WTC11 (cell line): ENCODE results near the gene HSD17B3. TPM values are rescaled to one million over a fixed set of nuclear protein-coding genes. Genes with fewer than 3 reads are reported as not detected.

Source experiments
- ATAC-seq: fragments of 200-7000 bp; cut with Tn5 transposase; 2 replicates; pipeline ENCODE4 v1.10.0; 2021; ENCODE audit warnings: mild to moderate bottlenecking, moderate library complexity
- CTCF ChIA-PET: fragments of 300-600 bp; sonication (Branson Sonifier 250); formaldehyde crosslinking; loops from one replicate; lab custom pipeline; 2021; ENCODE audit warnings: antibody characterized with exemption; lab: Charles Lee
- POLR2A ChIA-PET: fragments of 350-600 bp; sonication (Branson Sonifier 250); formaldehyde crosslinking; loops from one replicate; lab custom pipeline; 2021; ENCODE audit warnings: antibody characterized with exemption; lab: Charles Lee
- DNase-seq: peaks from one replicate; pipeline ENCODE4 v3.0.0; 2021; ENCODE audit warnings: low spot score
- H3K27ac Mint-ChIP-seq: 2 replicates; pipeline ENCODE4 v1.8.0; 2021; ENCODE audit warnings: mixed read lengths
- H3K27me3 Mint-ChIP-seq: 2 replicates; pipeline ENCODE4 v1.8.0; 2021; ENCODE audit warnings: low read depth, mild to moderate bottlenecking, moderate library complexity, mixed read lengths
- H3K36me3 Mint-ChIP-seq: 2 replicates; pipeline ENCODE4 v1.8.0; 2021; ENCODE audit warnings: mixed read lengths
- H3K4me1 Mint-ChIP-seq: 2 replicates; pipeline ENCODE4 v1.8.0; 2022; ENCODE audit warnings: mixed read lengths
- H3K4me3 Mint-ChIP-seq: 2 replicates; pipeline ENCODE4 v1.8.0; 2021; ENCODE audit warnings: mild to moderate bottlenecking, moderate library complexity, mixed read lengths
- H3K9me3 Mint-ChIP-seq: 2 replicates; pipeline ENCODE4 v1.8.0; 2021; ENCODE audit warnings: mixed read lengths
- CREM ChIP-seq: sonication (generic); formaldehyde crosslinking; IDR thresholded peaks from 2 replicates; pipeline ENCODE4 v1.8.1; 2022; ENCODE audit warnings: mild to moderate bottlenecking, missing genetic modification reagents, moderate library complexity
- GRHL2 ChIP-seq: fragments of 250-450 bp; sonication (Bioruptor Pico); IDR thresholded peaks from 2 replicates; pipeline ENCODE4 v1.8.0; 2022; ENCODE audit warnings: mild to moderate bottlenecking, moderate library complexity; ENCODE audit not compliant: insufficient replicate concordance, severe bottlenecking
- HMGA2 ChIP-seq: fragments of 250-450 bp; sonication (Bioruptor Pico); IDR thresholded peaks from 2 replicates; pipeline ENCODE4 v1.4.0; 2021; ENCODE audit warnings: mild to moderate bottlenecking, moderate library complexity
- KAT7 ChIP-seq: sonication (generic); formaldehyde crosslinking; IDR thresholded peaks from 2 replicates; pipeline ENCODE4 v1.8.1; 2023; ENCODE audit warnings: missing genetic modification reagents, mild to moderate bottlenecking, borderline replicate concordance
- NFYB ChIP-seq: sonication (generic); formaldehyde crosslinking; conservative IDR thresholded peaks from 2 replicates; pipeline ENCODE4 v1.8.0; 2022; ENCODE audit warnings: low read depth, missing genetic modification reagents
- NR1H2 ChIP-seq: sonication (generic); formaldehyde crosslinking; IDR thresholded peaks from 2 replicates; pipeline ENCODE4 v1.9.0; 2021; ENCODE audit warnings: mild to moderate bottlenecking, moderate library complexity, missing genetic modification reagents
- PRRX2 ChIP-seq: fragments of 250-450 bp; sonication (Bioruptor Pico); IDR thresholded peaks from 2 replicates; pipeline ENCODE4 v1.8.0; 2021; ENCODE audit warnings: mild to moderate bottlenecking
- SMAD3 ChIP-seq: sonication (generic); formaldehyde crosslinking; IDR thresholded peaks from 2 replicates; pipeline ENCODE4 v1.8.0; 2022; ENCODE audit warnings: missing genetic modification reagents, mild to moderate bottlenecking, borderline replicate concordance
- SMAD4 ChIP-seq: sonication (generic); formaldehyde crosslinking; IDR thresholded peaks from 2 replicates; pipeline ENCODE4 v1.8.0; 2022; ENCODE audit warnings: mild to moderate bottlenecking, missing genetic modification reagents
- SOX15 ChIP-seq: fragments of 250-450 bp; sonication (Bioruptor Pico); IDR thresholded peaks from 2 replicates; pipeline ENCODE4 v1.9.0; 2021; ENCODE audit warnings: mild to moderate bottlenecking
- ZNF263 ChIP-seq: sonication (generic); formaldehyde crosslinking; IDR thresholded peaks from 2 replicates; pipeline ENCODE4 v1.8.1; 2022; ENCODE audit warnings: low read depth, mild to moderate bottlenecking, moderate library complexity, missing genetic modification reagents
- total RNA-seq: library from RNA; stranded (reverse); gene quantifications from 3 replicates; pipeline ENCODE4 v1.2.3, GENCODE V29; 2021
- TF ChIP-seq, protein P1 (sequence below): fragments of 200-600 bp; IDR thresholded peaks from 2 replicates; pipeline ENCODE4 v1.8.0; 2022; ENCODE audit warnings: antibody characterized with exemption
- TF ChIP-seq, protein P2 (sequence below): sonication (generic); formaldehyde crosslinking; IDR thresholded peaks from 2 replicates; pipeline ENCODE4 v1.8.1; 2022; ENCODE audit warnings: mild to moderate bottlenecking, moderate library complexity, missing genetic modification reagents
- TF ChIP-seq, protein P3 (sequence below): sonication (generic); formaldehyde crosslinking; IDR thresholded peaks from 2 replicates; pipeline ENCODE4 v1.8.1; 2022; ENCODE audit warnings: low read depth, mild to moderate bottlenecking, moderate library complexity, missing genetic modification reagents, borderline replicate concordance
- TF ChIP-seq, protein P4 (sequence below): sonication (generic); formaldehyde crosslinking; IDR thresholded peaks from 2 replicates; pipeline ENCODE4 v1.8.1; 2023; ENCODE audit warnings: mild to moderate bottlenecking, missing genetic modification reagents, borderline replicate concordance
- TF ChIP-seq, protein P5 (sequence below): sonication (generic); formaldehyde crosslinking; IDR thresholded peaks from 2 replicates; pipeline ENCODE4 v1.8.1; 2023; ENCODE audit warnings: mild to moderate bottlenecking, missing genetic modification reagents, moderate library complexity
- TF ChIP-seq, protein P6 (sequence below): sonication (generic); formaldehyde crosslinking; IDR thresholded peaks from 2 replicates; pipeline ENCODE4 v1.8.1; 2022; ENCODE audit warnings: missing genetic modification reagents, borderline replicate concordance
- TF ChIP-seq, protein P7 (sequence below): fragments of 250-450 bp; sonication (Bioruptor Pico); IDR thresholded peaks from 2 replicates; pipeline ENCODE4 v2.1.2; 2022; ENCODE audit warnings: mild to moderate bottlenecking, moderate library complexity
- TF ChIP-seq, protein P8 (sequence below): sonication (generic); formaldehyde crosslinking; IDR thresholded peaks from 2 replicates; pipeline ENCODE4 v1.8.0; 2022; ENCODE audit warnings: mild to moderate bottlenecking, missing genetic modification reagents

HSD17B3 gene
- total RNA-seq, 1 experiment from 2014 or later = not detected

DNA sequence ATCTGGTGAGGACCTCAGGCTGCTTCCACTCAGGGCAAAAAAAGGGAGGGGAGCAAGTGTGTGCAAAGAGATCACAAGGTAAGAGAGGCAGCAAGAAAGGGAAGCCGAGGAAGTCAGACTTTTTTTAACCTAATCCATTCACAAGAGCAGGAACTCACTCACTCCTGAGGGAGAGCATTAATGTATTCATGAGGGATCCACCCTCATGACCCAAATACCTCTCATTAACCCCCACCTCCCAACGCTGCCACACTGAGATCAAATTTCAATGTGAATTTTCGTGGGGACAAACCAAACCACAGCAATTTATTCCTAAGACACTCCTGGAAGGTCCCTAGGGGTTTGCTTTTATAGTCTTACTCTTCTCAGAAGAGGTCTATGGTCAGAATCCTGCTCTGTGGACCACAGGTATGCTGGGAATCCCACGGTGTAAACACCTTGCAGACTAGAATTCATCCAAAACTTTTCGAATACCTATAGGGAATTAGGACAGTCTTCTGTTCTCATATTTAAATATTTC is 108.7 kb downstream of the HSD17B3 start (continued):
- TF ChIP-seq, protein P1, sequence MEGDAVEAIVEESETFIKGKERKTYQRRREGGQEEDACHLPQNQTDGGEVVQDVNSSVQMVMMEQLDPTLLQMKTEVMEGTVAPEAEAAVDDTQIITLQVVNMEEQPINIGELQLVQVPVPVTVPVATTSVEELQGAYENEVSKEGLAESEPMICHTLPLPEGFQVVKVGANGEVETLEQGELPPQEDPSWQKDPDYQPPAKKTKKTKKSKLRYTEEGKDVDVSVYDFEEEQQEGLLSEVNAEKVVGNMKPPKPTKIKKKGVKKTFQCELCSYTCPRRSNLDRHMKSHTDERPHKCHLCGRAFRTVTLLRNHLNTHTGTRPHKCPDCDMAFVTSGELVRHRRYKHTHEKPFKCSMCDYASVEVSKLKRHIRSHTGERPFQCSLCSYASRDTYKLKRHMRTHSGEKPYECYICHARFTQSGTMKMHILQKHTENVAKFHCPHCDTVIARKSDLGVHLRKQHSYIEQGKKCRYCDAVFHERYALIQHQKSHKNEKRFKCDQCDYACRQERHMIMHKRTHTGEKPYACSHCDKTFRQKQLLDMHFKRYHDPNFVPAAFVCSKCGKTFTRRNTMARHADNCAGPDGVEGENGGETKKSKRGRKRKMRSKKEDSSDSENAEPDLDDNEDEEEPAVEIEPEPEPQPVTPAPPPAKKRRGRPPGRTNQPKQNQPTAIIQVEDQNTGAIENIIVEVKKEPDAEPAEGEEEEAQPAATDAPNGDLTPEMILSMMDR = no peak
- TF ChIP-seq, protein P2, sequence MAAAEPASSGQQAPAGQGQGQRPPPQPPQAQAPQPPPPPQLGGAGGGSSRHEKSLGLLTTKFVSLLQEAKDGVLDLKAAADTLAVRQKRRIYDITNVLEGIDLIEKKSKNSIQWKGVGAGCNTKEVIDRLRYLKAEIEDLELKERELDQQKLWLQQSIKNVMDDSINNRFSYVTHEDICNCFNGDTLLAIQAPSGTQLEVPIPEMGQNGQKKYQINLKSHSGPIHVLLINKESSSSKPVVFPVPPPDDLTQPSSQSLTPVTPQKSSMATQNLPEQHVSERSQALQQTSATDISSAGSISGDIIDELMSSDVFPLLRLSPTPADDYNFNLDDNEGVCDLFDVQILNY (CRISPR knock-in tag) = no peak
- TF ChIP-seq, all 79 proteins: peak for 0

DNA sequence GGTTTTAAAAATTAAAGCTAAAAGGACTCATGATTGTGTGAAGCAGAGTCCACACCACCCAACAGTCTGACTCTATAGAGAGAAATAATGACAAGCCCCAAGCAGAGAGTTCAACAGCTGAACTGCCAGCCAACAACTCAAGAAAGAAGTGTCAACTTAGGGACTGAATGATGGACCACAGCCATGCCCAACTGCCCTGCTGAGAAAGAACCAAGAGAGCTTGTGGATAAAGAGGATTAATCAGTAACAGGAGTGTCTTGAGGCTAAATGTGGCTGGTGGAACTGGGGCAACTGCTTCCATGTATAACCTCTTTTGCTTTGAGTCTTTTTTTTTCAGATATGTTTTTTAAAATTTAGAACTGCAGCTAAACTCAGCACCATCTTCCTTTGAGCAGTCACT is 109.3 kb downstream of the HSD17B3 start:
- DNase-seq (no peak), ATAC-seq (no peak)
- TF ChIP-seq GRHL2 (no peak), SOX15 (CRISPR knock-in tag) (no peak), NFYB (no peak), SMAD4 (CRISPR knock-in tag) (no peak)
- TF ChIP-seq, protein P3, sequence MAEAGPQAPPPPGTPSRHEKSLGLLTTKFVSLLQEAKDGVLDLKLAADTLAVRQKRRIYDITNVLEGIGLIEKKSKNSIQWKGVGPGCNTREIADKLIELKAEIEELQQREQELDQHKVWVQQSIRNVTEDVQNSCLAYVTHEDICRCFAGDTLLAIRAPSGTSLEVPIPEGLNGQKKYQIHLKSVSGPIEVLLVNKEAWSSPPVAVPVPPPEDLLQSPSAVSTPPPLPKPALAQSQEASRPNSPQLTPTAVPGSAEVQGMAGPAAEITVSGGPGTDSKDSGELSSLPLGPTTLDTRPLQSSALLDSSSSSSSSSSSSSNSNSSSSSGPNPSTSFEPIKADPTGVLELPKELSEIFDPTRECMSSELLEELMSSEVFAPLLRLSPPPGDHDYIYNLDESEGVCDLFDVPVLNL (CRISPR knock-in tag) = no peak
- TF ChIP-seq, protein P4, sequence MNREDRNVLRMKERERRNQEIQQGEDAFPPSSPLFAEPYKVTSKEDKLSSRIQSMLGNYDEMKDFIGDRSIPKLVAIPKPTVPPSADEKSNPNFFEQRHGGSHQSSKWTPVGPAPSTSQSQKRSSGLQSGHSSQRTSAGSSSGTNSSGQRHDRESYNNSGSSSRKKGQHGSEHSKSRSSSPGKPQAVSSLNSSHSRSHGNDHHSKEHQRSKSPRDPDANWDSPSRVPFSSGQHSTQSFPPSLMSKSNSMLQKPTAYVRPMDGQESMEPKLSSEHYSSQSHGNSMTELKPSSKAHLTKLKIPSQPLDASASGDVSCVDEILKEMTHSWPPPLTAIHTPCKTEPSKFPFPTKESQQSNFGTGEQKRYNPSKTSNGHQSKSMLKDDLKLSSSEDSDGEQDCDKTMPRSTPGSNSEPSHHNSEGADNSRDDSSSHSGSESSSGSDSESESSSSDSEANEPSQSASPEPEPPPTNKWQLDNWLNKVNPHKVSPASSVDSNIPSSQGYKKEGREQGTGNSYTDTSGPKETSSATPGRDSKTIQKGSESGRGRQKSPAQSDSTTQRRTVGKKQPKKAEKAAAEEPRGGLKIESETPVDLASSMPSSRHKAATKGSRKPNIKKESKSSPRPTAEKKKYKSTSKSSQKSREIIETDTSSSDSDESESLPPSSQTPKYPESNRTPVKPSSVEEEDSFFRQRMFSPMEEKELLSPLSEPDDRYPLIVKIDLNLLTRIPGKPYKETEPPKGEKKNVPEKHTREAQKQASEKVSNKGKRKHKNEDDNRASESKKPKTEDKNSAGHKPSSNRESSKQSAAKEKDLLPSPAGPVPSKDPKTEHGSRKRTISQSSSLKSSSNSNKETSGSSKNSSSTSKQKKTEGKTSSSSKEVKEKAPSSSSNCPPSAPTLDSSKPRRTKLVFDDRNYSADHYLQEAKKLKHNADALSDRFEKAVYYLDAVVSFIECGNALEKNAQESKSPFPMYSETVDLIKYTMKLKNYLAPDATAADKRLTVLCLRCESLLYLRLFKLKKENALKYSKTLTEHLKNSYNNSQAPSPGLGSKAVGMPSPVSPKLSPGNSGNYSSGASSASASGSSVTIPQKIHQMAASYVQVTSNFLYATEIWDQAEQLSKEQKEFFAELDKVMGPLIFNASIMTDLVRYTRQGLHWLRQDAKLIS (CRISPR knock-in tag) = no peak
- Mint-ChIP-seq H3K4me1 (peaks cover 7% of the 10 kb centered on the region), H3K27me3 (peaks cover 9% of the 10 kb centered on the region), H3K9me3 (peaks cover 52% of the 10 kb centered on the region), H3K27ac (no peak overlapping the region), H3K36me3 (peaks cover 35% of the 10 kb centered on the region), H3K4me3 (no peak overlapping the region)
- ChIA-PET POLR2A (no interaction called here), CTCF (interaction anchor here (0.7 kb wide), 1 partner anchor 103 kb away, joined by 3 read pairs; no protein-coding TSS in a partner anchor)

DNA sequence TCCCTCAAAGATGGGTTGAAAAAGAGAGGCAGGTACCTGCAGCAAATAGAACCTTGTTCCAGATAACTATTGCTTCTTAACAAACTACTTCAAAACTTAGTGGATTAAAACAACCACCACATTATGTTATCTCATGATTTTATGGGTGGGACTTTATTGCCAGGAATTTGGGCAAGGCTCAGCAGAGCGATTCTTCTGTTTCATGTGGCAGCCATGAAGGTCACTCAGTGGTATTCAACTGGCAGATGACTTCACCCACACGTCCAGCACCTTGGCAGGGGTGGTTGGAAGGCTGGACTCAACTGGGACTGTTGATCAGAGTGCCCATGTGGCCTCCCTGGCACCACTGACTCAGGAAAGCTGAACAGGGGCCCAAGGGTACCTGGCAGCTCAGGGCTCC is 112.0 kb downstream of the HSD17B3 start:
- ChIA-PET CTCF (interaction anchor here (0.6 kb wide), 1 partner anchor 13 kb away, joined by 3 read pairs; no protein-coding TSS in a partner anchor), POLR2A (no interaction called here)
- Mint-ChIP-seq H3K4me3 (no peak overlapping the region), H3K36me3 (peaks cover 43% of the 10 kb centered on the region), H3K27ac (no peak overlapping the region), H3K9me3 (peaks cover 55% of the 10 kb centered on the region), H3K4me1 (peaks cover 24% of the 10 kb centered on the region), H3K27me3 (peaks cover 26% of the 10 kb centered on the region)
- ATAC-seq = no peak
- DNase-seq = no peak
- TF ChIP-seq, protein P5, sequence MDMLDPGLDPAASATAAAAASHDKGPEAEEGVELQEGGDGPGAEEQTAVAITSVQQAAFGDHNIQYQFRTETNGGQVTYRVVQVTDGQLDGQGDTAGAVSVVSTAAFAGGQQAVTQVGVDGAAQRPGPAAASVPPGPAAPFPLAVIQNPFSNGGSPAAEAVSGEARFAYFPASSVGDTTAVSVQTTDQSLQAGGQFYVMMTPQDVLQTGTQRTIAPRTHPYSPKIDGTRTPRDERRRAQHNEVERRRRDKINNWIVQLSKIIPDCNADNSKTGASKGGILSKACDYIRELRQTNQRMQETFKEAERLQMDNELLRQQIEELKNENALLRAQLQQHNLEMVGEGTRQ (CRISPR knock-in tag) = no peak
- no peak for TF ChIP-seq SMAD3
- TF ChIP-seq CREM (CRISPR knock-in tag) = no peak
- no peak for TF ChIP-seq PRRX2 (CRISPR knock-in tag)
- TF ChIP-seq, protein P6, sequence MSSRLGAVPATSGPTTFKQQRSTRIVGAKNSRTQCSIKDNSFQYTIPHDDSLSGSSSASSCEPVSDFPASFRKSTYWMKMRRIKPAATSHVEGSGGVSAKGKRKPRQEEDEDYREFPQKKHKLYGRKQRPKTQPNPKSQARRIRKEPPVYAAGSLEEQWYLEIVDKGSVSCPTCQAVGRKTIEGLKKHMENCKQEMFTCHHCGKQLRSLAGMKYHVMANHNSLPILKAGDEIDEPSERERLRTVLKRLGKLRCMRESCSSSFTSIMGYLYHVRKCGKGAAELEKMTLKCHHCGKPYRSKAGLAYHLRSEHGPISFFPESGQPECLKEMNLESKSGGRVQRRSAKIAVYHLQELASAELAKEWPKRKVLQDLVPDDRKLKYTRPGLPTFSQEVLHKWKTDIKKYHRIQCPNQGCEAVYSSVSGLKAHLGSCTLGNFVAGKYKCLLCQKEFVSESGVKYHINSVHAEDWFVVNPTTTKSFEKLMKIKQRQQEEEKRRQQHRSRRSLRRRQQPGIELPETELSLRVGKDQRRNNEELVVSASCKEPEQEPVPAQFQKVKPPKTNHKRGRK (CRISPR knock-in tag) = no peak
- no peak for TF ChIP-seq KAT7 (CRISPR knock-in tag)
- TF ChIP-seq, protein P7, sequence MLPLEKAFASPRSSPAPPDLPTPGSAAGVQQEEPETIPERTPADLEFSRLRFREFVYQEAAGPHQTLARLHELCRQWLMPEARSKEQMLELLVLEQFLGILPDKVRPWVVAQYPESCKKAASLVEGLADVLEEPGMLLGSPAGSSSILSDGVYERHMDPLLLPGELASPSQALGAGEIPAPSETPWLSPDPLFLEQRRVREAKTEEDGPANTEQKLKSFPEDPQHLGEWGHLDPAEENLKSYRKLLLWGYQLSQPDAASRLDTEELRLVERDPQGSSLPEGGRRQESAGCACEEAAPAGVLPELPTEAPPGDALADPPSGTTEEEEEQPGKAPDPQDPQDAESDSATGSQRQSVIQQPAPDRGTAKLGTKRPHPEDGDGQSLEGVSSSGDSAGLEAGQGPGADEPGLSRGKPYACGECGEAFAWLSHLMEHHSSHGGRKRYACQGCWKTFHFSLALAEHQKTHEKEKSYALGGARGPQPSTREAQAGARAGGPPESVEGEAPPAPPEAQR = no peak
- TF ChIP-seq, protein P8, sequence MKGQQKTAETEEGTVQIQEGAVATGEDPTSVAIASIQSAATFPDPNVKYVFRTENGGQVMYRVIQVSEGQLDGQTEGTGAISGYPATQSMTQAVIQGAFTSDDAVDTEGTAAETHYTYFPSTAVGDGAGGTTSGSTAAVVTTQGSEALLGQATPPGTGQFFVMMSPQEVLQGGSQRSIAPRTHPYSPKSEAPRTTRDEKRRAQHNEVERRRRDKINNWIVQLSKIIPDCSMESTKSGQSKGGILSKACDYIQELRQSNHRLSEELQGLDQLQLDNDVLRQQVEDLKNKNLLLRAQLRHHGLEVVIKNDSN (CRISPR knock-in tag) = no peak
- TF ChIP-seq NR1H2 (CRISPR knock-in tag) = no peak
- no peak for TF ChIP-seq HMGA2 (CRISPR knock-in tag)
- TF ChIP-seq ZNF263 (CRISPR knock-in tag) = no peak
